MM.1S (cell line): Measurements from ENCODE around the gene APOA1.

ENCODE experiments used
- CTCF ChIP-seq: fragments of 300-600 bp; sonication (generic); IDR thresholded peaks from 2 replicates; pipeline ENCODE4 v1.5.1; 2016; ENCODE audit warnings: antibody characterized with exemption, low read length, mixed read lengths
- EZH2 ChIP-seq: fragments of 300-600 bp; sonication (generic); optimal IDR thresholded peaks from 2 replicates; pipeline ENCODE3; 2017; ENCODE audit warnings: low read depth, mild to moderate bottlenecking, antibody characterized with exemption, low read length, mixed read lengths

- TF ChIP-seq CTCF (no peak), EZH2 (no peak)
Observed at GRCh38 chr11:116852261-116853031, 15.0 kb upstream of the APOA1 start.
